Measurements from ENCODE around the gene MAP1A. TPM values are rescaled to one million over a fixed set of nuclear protein-coding genes. Genes with fewer than 3 reads are reported as not detected.

Gene MAP1A
- total RNA-seq, 1 donor from 2014 or later: 7.1 TPM

DNA sequence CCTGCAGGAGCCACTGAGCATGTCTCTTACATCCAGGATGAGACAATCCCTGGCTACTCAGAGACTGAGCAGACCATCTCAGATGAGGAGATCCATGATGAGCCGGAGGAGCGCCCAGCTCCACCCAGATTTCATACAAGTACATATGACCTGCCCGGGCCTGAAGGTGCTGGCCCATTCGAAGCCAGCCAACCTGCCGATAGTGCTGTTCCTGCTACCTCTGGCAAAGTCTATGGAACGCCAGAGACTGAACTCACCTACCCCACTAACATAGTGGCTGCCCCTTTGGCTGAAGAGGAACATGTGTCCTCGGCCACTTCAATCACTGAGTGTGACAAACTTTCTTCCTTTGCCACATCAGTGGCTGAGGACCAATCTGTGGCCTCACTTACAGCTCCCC, 6.2 kb downstream of the MAP1A start:
- no peak for ATAC-seq
- Histone ChIP-seq H3K27ac (no peak overlapping the region), H3K27me3 (ENCODE audit: low read depth) (no peaks in the 10 kb centered on the region), H3K36me3 (no peaks in the 10 kb centered on the region), H3K9me3 (no peaks in the 10 kb centered on the region), H3K4me3 (no peak overlapping the region), H3K4me1 (peaks cover 3% of the 10 kb centered on the region)
- DNase-seq: no peak
- intact Hi-C loops (cut with DNase I): no loop called here
- no peak for TF ChIP-seq CTCF (IDR thresholded peaks at IDR 0.05)

DNA sequence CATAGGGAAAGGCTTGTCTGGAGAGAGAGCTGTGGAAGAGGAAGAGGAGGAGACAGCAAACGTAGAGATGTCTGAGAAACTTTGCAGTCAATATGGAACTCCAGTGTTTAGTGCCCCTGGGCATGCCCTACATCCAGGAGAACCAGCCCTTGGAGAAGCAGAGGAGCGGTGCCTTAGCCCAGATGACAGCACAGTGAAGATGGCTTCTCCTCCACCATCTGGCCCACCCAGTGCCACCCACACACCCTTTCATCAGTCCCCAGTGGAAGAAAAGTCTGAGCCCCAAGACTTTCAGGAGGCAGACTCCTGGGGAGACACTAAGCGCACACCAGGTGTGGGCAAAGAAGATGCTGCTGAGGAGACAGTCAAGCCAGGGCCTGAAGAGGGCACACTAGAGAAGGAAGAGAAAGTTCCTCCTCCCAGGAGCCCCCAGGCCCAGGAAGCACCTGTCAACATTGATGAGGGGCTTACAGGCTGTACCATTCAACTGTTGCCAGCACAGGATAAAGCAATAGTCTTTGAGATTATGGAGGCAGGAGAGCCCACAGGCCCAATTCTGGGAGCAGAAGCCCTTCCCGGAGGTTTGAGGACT, 6.9 kb downstream of the MAP1A start:
- no peaks in the 10 kb centered on the region for H3K9me3 ChIP-seq
- TF ChIP-seq CTCF (IDR thresholded peaks at IDR 0.05): no peak
- no peak overlapping the region for H3K4me3 ChIP-seq
- no peaks in the 10 kb centered on the region for H3K4me1 ChIP-seq
- DNase-seq (no peak), ATAC-seq (no peak)
- H3K27me3 ChIP-seq (ENCODE audit: low read depth): no peaks in the 10 kb centered on the region
- H3K36me3 ChIP-seq: no peaks in the 10 kb centered on the region
- intact Hi-C loops (cut with DNase I): no loop called here
- no peak overlapping the region for H3K27ac ChIP-seq

DNA sequence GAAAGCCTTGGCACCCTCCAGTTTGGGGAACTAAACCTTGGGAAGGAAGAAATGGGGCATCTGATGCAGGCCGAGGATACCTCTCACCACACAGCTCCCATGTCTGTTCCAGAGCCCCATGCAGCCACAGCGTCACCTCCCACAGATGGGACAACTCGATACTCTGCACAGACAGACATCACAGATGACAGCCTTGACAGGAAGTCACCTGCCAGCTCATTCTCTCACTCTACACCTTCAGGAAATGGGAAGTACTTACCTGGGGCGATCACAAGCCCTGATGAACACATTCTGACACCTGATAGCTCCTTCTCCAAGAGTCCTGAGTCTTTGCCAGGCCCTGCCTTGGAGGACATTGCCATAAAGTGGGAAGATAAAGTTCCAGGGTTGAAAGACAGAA, 7.7 kb downstream of the MAP1A start:
- Histone ChIP-seq H3K27me3 (ENCODE audit: low read depth) (no peaks in the 10 kb centered on the region), H3K4me1 (no peaks in the 10 kb centered on the region), H3K36me3 (no peaks in the 10 kb centered on the region), H3K27ac (no peak overlapping the region), H3K9me3 (no peaks in the 10 kb centered on the region), H3K4me3 (no peak overlapping the region)
- DNase-seq: no peak
- TF ChIP-seq CTCF (IDR thresholded peaks at IDR 0.05): no peak
- intact Hi-C loops (cut with DNase I): no loop called here
- ATAC-seq: no peak

DNA sequence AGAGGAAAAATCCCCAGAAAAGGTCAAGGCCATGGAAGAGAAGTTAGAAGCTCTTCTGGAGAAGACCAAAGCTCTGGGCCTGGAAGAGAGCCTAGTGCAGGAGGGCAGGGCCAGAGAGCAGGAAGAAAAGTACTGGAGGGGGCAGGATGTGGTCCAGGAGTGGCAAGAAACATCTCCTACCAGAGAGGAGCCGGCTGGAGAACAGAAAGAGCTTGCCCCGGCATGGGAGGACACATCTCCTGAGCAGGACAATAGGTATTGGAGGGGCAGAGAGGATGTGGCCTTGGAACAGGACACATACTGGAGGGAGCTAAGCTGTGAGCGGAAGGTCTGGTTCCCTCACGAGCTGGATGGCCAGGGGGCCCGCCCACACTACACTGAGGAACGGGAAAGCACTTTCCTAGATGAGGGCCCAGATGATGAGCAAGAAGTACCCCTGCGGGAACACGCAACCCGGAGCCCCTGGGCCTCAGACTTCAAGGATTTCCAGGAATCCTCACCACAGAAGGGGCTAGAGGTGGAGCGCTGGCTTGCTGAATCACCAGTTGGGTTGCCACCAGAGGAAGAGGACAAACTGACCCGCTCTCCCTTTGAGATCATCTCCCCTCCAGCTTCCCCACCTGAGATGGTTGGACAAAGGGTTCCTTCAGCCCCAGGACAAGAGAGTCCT, 9.0 kb downstream of the MAP1A start:
- Histone ChIP-seq H3K36me3 (no peaks in the 10 kb centered on the region), H3K4me1 (no peaks in the 10 kb centered on the region), H3K27me3 (ENCODE audit: low read depth) (no peaks in the 10 kb centered on the region), H3K4me3 (no peak overlapping the region), H3K27ac (no peak overlapping the region), H3K9me3 (no peaks in the 10 kb centered on the region)
- intact Hi-C loops (cut with DNase I): no loop called here
- no peak for TF ChIP-seq CTCF (IDR thresholded peaks at IDR 0.05)
- ATAC-seq: no peak
- no peak for DNase-seq

GRCh38 chr15:43527016-43527801, 9.8 kb downstream of the MAP1A start:
- DNase-seq (no peak), ATAC-seq (no peak)
- Histone ChIP-seq H3K27me3 (ENCODE audit: low read depth) (no peaks in the 10 kb centered on the region), H3K27ac (no peak overlapping the region), H3K9me3 (no peaks in the 10 kb centered on the region), H3K36me3 (no peaks in the 10 kb centered on the region), H3K4me1 (no peaks in the 10 kb centered on the region), H3K4me3 (no peak overlapping the region)
- no peak for TF ChIP-seq CTCF (IDR thresholded peaks at IDR 0.05)
- intact Hi-C loops (cut with DNase I): no loop called here
